ENCODE results near the gene ARHGEF28.

- TF ChIP-seq, protein P1, sequence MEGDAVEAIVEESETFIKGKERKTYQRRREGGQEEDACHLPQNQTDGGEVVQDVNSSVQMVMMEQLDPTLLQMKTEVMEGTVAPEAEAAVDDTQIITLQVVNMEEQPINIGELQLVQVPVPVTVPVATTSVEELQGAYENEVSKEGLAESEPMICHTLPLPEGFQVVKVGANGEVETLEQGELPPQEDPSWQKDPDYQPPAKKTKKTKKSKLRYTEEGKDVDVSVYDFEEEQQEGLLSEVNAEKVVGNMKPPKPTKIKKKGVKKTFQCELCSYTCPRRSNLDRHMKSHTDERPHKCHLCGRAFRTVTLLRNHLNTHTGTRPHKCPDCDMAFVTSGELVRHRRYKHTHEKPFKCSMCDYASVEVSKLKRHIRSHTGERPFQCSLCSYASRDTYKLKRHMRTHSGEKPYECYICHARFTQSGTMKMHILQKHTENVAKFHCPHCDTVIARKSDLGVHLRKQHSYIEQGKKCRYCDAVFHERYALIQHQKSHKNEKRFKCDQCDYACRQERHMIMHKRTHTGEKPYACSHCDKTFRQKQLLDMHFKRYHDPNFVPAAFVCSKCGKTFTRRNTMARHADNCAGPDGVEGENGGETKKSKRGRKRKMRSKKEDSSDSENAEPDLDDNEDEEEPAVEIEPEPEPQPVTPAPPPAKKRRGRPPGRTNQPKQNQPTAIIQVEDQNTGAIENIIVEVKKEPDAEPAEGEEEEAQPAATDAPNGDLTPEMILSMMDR (IDR thresholded peaks at IDR 0.05), result no peak
- no peak for TF ChIP-seq POLR2AphosphoS5 (IDR thresholded peaks at IDR 0.05)
Measured at GRCh38 chr5:73917891-73918290, 291.9 kb downstream of the ARHGEF28 start.
